CD4-positive, alpha-beta T cell (primary cell): ENCODE measurements around the gene SLC37A3. TPM values are rescaled to one million over a fixed set of nuclear protein-coding genes. Genes with fewer than 3 reads are reported as not detected.

Source experiments
- ATAC-seq: fragments of 200-7000 bp; cut with Tn5 transposase; one replicate; pipeline ENCODE4 v1.10.0; 2022; ENCODE audit warnings: mild to moderate bottlenecking; ENCODE audit not compliant: poor library complexity
- CTCF ChIA-PET: fragments of 350-600 bp; sonication (Branson Sonifier 250); formaldehyde crosslinking; loops from one replicate; lab custom pipeline; 2021; ENCODE audit warnings: antibody characterized with exemption, inconsistent platforms; lab: Charles Lee
- POLR2A ChIA-PET: fragments of 350-600 bp; sonication (Branson Sonifier 250); formaldehyde crosslinking; loops from one replicate; lab custom pipeline; 2021; ENCODE audit warnings: antibody characterized with exemption, inconsistent platforms; lab: Charles Lee
- DNase-seq, 14 experiments: peaks; one replicate each; pipeline ENCODE4 v3.0.0-alpha.2; 2013 to 2020; ENCODE audit warnings: mixed read lengths in 2 of 14
- H3K27ac ChIP-seq, 2 donors: one replicate each; pipeline versions ENCODE4 v1.5.1 to v1.7.0; 2013; ENCODE audit warnings: low read length in 2 of 2, low read depth in 1 of 2, mild to moderate bottlenecking in 1 of 2
- H3K27me3 ChIP-seq, 2 experiments: 1 replicate in 1 of 2; 2 replicates in 1 of 2; pipeline versions ENCODE4 v1.6.1 to v1.7.0; 2013; ENCODE audit warnings: low read length in 2 of 2, control low read depth in 1 of 2, mild to moderate bottlenecking in 1 of 2, moderate library complexity in 1 of 2; ENCODE audit not compliant: insufficient read depth in 2 of 2, control insufficient read depth in 1 of 2
- H3K36me3 ChIP-seq: one replicate; pipeline ENCODE4 v1.6.1; 2013; ENCODE audit warnings: low read length, control low read depth; ENCODE audit not compliant: insufficient read depth
- H3K4me1 ChIP-seq: one replicate; pipeline ENCODE4 v1.6.1; 2013; ENCODE audit warnings: low read length, control low read depth; ENCODE audit not compliant: insufficient read depth
- H3K4me3 ChIP-seq: one replicate; pipeline ENCODE4 v1.5.1; 2013; ENCODE audit warnings: mild to moderate bottlenecking, low read length, moderate library complexity
- H3K9me3 ChIP-seq, 2 experiments: 1 replicate in 1 of 2; 2 replicates in 1 of 2; pipeline versions ENCODE4 v1.6.1 to v1.7.0; 2013; ENCODE audit warnings: low read length in 2 of 2, mild to moderate bottlenecking in 2 of 2, control low read depth in 1 of 2, moderate library complexity in 1 of 2; ENCODE audit not compliant: control insufficient read depth in 1 of 2, insufficient read depth in 1 of 2
- H3K27ac Mint-ChIP-seq: one replicate; pipeline ENCODE4 v1.8.0; 2020; ENCODE audit warnings: mixed read lengths
- H3K27me3 Mint-ChIP-seq: one replicate; pipeline ENCODE4 v1.8.0; 2021; ENCODE audit warnings: mixed read lengths
- H3K36me3 Mint-ChIP-seq: one replicate; pipeline ENCODE4 v1.8.0; 2021; ENCODE audit warnings: low read depth, mixed read lengths
- H3K4me1 Mint-ChIP-seq: one replicate; pipeline ENCODE4 v1.8.0; 2021; ENCODE audit warnings: low read depth, mixed read lengths
- H3K4me3 Mint-ChIP-seq: one replicate; pipeline ENCODE4 v1.8.0; 2020; ENCODE audit warnings: mild to moderate bottlenecking, mixed read lengths
- H3K9me3 Mint-ChIP-seq: one replicate; pipeline ENCODE4 v1.8.0; 2020; ENCODE audit warnings: mixed read lengths
- intact Hi-C, 2 experiments: fragments of 100-400 bp; cut with DNase I in 1 of 2; cut with micrococcal nuclease in 1 of 2; formaldehyde crosslinking; loops; one replicate each; pipeline versions ENCODE4 v1.15.1 to v1.9.0; 2023 to 2025; cut with DNase I, micrococcal nuclease
- total RNA-seq, 174 experiments: library from RNA in 2 of 174; stranded (reverse) in 2 of 174; gene quantifications; one replicate each; pipeline ENCODE4 v1.2.3 and lab custom pipeline; 2021 to 2026
- TF ChIP-seq, protein P1 (sequence below): fragments of 200-600 bp; IDR thresholded peaks from one replicate; pipeline ENCODE4 v1.8.0; 2022; ENCODE audit warnings: antibody characterized with exemption, mild to moderate bottlenecking

Gene SLC37A3
- total RNA-seq, 2 experiments from 2014 or later, result 23.5 to 25.6 TPM

DNA sequence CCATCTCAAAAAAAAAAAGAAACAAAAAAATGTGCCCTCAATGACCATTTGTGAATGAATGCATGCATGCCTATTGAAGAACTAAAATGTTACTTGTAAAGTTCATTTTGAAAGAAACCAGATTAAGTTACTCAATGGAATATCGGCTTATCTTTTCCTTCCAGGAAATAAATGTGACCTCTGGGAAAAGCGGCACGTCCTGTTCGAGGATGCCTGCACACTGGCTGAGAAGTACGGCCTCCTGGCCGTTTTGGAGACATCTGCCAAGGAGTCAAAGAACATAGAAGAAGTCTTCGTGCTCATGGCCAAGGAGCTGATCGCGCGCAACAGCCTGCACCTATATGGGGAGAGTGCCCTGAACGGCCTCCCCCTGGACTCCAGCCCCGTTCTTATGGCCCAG is 27.4 kb upstream of the SLC37A3 start:
- Histone ChIP-seq H3K4me3 (no peak overlapping the region), H3K27ac (no peak overlapping the region), H3K36me3 (no peaks in the 10 kb centered on the region), H3K4me1 (no peaks in the 10 kb centered on the region), H3K27me3 (no peaks in the 10 kb centered on the region), H3K9me3 (no peaks in the 10 kb centered on the region)
- ChIA-PET CTCF (interaction anchor here (0.9 kb wide), 1 partner anchor 780 kb away, joined by 4 read pairs; no protein-coding TSS in a partner anchor), POLR2A (no interaction called here)
- TF ChIP-seq, protein P1, sequence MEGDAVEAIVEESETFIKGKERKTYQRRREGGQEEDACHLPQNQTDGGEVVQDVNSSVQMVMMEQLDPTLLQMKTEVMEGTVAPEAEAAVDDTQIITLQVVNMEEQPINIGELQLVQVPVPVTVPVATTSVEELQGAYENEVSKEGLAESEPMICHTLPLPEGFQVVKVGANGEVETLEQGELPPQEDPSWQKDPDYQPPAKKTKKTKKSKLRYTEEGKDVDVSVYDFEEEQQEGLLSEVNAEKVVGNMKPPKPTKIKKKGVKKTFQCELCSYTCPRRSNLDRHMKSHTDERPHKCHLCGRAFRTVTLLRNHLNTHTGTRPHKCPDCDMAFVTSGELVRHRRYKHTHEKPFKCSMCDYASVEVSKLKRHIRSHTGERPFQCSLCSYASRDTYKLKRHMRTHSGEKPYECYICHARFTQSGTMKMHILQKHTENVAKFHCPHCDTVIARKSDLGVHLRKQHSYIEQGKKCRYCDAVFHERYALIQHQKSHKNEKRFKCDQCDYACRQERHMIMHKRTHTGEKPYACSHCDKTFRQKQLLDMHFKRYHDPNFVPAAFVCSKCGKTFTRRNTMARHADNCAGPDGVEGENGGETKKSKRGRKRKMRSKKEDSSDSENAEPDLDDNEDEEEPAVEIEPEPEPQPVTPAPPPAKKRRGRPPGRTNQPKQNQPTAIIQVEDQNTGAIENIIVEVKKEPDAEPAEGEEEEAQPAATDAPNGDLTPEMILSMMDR, result no peak
- Mint-ChIP-seq H3K9me3 (no peaks in the 10 kb centered on the region), H3K4me3 (no peak overlapping the region), H3K27me3 (no peaks in the 10 kb centered on the region), H3K36me3 (peaks cover 9% of the 10 kb centered on the region), H3K4me1 (no peaks in the 10 kb centered on the region), H3K27ac (no peak overlapping the region)
- DNase-seq, result no peak
- intact Hi-C loops, result no loop called here
- no peak for ATAC-seq

DNA sequence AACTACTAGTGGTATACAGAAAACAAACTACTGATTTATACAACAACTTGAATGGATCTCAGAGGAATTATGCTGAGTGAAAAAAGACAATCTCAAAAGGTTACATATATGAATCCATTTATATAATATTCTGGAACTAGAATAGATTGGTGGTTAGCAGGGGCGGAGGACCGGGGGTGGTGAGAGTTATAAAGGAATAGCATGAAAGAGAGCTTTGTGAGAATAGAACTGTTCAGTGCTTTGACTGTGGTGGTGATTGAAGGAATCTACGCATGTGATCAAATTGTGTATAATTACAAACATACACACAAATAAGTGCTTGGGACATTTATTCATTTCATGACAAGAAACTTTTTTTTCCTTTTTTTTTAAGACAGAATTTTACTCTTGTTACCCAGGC is 25.2 kb upstream of the SLC37A3 start:
- DNase-seq (no peak), ATAC-seq (no peak)
- no peaks in the 10 kb centered on the region for H3K4me1 ChIP-seq
- H3K27ac ChIP-seq, result no peak overlapping the region
- no peaks in the 10 kb centered on the region for H3K36me3 ChIP-seq
- TF ChIP-seq, protein P1, result no peak
- Mint-ChIP-seq H3K36me3 (peaks cover 15% of the 10 kb centered on the region), H3K27ac (no peak overlapping the region), H3K27me3 (no peaks in the 10 kb centered on the region), H3K4me3 (no peak overlapping the region), H3K9me3 (no peaks in the 10 kb centered on the region), H3K4me1 (no peaks in the 10 kb centered on the region)
- ChIA-PET POLR2A (no interaction called here), CTCF (no interaction called here)
- no peaks in the 10 kb centered on the region for H3K27me3 ChIP-seq
- no peak overlapping the region for H3K4me3 ChIP-seq
- no peaks in the 10 kb centered on the region for H3K9me3 ChIP-seq
- intact Hi-C loops, result loop anchor here in 1 of 2 experiments (5.0 kb wide), 1 partner anchor 41 kb away; no protein-coding TSS in a partner anchor

DNA sequence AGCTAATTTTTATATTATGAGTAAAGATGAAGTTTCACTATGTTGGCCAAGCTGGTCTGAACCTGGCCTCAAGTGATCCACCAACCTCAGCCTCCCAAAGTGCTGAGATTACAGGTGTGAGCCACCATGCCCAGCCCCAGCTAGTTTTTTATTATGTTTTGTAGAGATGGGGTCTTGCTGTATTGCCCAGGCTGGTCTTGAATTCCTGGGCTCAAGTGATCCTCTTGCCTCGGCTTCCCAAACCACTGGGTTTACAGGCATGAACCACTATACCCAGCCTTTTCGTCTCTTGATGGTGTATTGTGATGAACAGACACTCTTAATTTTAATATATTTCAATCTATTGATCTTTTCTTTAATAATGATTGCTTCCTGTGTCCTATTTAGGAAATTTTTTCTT is 23.2 kb upstream of the SLC37A3 start:
- ChIA-PET CTCF (no interaction called here), POLR2A (no interaction called here)
- Mint-ChIP-seq H3K36me3 (peaks cover 22% of the 10 kb centered on the region), H3K4me3 (no peak overlapping the region), H3K4me1 (peaks cover 6% of the 10 kb centered on the region), H3K9me3 (no peaks in the 10 kb centered on the region), H3K27ac (no peak overlapping the region), H3K27me3 (no peaks in the 10 kb centered on the region)
- TF ChIP-seq, protein P1, result no peak
- no peaks in the 10 kb centered on the region for H3K9me3 ChIP-seq
- no peaks in the 10 kb centered on the region for H3K36me3 ChIP-seq
- intact Hi-C loops, result loop anchor here in 1 of 2 experiments (5.0 kb wide), 1 partner anchor 39 kb away; no protein-coding TSS in a partner anchor
- ATAC-seq, result no peak
- no peak overlapping the region for H3K27ac ChIP-seq
- no peaks in the 10 kb centered on the region for H3K4me1 ChIP-seq
- no peak for DNase-seq
- no peaks in the 10 kb centered on the region for H3K27me3 ChIP-seq
- H3K4me3 ChIP-seq, result no peak overlapping the region
